Hepatocyte (in vitro differentiated cells): ENCODE results near the gene RIPK4.

ENCODE experiments used
- CTCF ChIP-seq: fragments of 200-600 bp; sonication (generic); IDR thresholded peaks from 2 replicates; pipeline ENCODE4 v1.5.1; 2016; ENCODE audit warnings: antibody characterized with exemption, mild to moderate bottlenecking; ENCODE audit not compliant: poor library complexity
- EZH2 ChIP-seq: fragments of 200-600 bp; sonication (generic); IDR thresholded peaks from 2 replicates; pipeline ENCODE4 v1.6.1; 2016; ENCODE audit warnings: antibody characterized with exemption, mild to moderate bottlenecking, borderline replicate concordance
- EZH2phosphoT487 ChIP-seq: fragments of 200-600 bp; sonication (generic); IDR thresholded peaks from one replicate; pipeline ENCODE4 v1.6.1; 2018; ENCODE audit warnings: antibody characterized with exemption, mild to moderate bottlenecking, low read depth, moderate library complexity; ENCODE audit not compliant: unreplicated experiment, severe bottlenecking

GRCh38 chr21:41754479-41754891 is 12.4 kb downstream of the RIPK4 start:
- TF ChIP-seq CTCF, result no peak
- TF ChIP-seq EZH2phosphoT487, result no peak
- no peak for TF ChIP-seq EZH2
